Thyroid gland (tissue), 4 donors: ENCODE results near the gene HNRNPM. TPM values are rescaled to one million over a fixed set of nuclear protein-coding genes. Genes with fewer than 3 reads are reported as not detected.

Experiments
- DNase-seq, 2 donors: peaks; one replicate each; pipeline ENCODE4 v3.0.0-alpha.2; 2019
- H3K27ac ChIP-seq, 3 donors: fragments of 200-600 bp; sonication (generic); 1 replicate in 2 of 3; 2 replicates in 1 of 3; pipeline ENCODE4 v1.5.1; 2016 to 2019; ENCODE audit warnings: mild to moderate bottlenecking in 1 of 3, moderate library complexity in 1 of 3
- H3K27me3 ChIP-seq: fragments of 200-600 bp; sonication (generic); one replicate; pipeline ENCODE4 v1.5.1; 2019
- H3K36me3 ChIP-seq, 2 donors: fragments of 200-600 bp; sonication (generic); one replicate each; pipeline ENCODE4 v1.5.1; 2016 to 2019
- H3K4me1 ChIP-seq, 2 donors: fragments of 200-600 bp; sonication (generic); one replicate each; pipeline ENCODE4 v1.5.1; 2017 to 2019
- H3K4me3 ChIP-seq, 3 donors: fragments of 200-600 bp; sonication (generic); replicated peaks in 1 of 3; 1 replicate in 2 of 3; 2 replicates in 1 of 3; pipeline ENCODE4 v1.5.1; 2016; ENCODE audit warnings: mild to moderate bottlenecking in 1 of 3
- H3K9me3 ChIP-seq: fragments of 200-600 bp; sonication (generic); one replicate; pipeline ENCODE4 v1.5.1; 2017
- POLR2A ChIP-seq, 2 donors: fragments of 450-650 bp; IDR thresholded peaks; one replicate each; pipeline ENCODE4 v1.6.1; 2017; ENCODE audit warnings: antibody characterized with exemption in 2 of 2, mild to moderate bottlenecking in 2 of 2, moderate library complexity in 1 of 2
- WGBS, 2 donors: methylation state at CpG; one replicate each; pipeline ENCODE4 v1.1.5; 2017; 5-methylcytosine and 5-hydroxymethylcytosine counted together
- intact Hi-C: fragments of 100-400 bp; cut with DNase I; formaldehyde crosslinking; loops from one replicate; pipeline ENCODE4 v1.15.1; 2023
- total RNA-seq, 4 donors: library from RNA; depleted of rRNA; stranded (reverse); fragments of >200 nt; gene quantifications; one replicate each; pipeline ENCODE4 v1.2.3, GENCODE V29; 2016
- TF ChIP-seq, protein P1 (sequence below), 6 experiments: fragments of 200-600 bp in 3 of 6; fragments of 450-650 bp in 3 of 6; sonication (generic) in 3 of 6; IDR thresholded peaks; one replicate each; pipeline ENCODE4 v1.5.1; 2016 to 2019; ENCODE audit warnings: antibody characterized with exemption in 6 of 6, mild to moderate bottlenecking in 2 of 6, inconsistent platforms in 1 of 6, moderate library complexity in 1 of 6

The HNRNPM gene
- total RNA-seq, 4 donors from 2014 or later = 79.3 to 138 (median 97.2) TPM

DNA sequence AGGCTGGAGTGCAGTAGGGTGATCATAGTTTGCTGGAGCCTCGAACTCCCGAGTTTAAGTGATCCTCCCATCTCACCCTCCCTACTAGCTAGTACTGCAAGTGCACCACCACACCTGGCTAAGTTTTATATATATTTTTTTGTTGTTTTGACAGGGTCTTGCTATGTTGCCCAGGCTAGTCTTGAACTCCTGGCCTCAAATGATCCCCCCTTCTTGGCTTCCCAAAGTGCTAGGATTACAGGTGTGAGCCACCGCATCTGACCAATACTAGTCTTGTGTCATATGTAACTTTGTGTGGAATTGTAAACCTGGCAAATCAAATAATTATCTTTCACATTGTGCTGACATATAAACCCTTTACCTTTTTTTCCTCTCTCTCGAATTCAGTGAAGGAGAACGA, 10.2 kb downstream of the HNRNPM start:
- intact Hi-C loops = no loop called here
- Histone ChIP-seq H3K4me1 (peaks cover 77 to 92% of the 10 kb centered on the region in 2 donors), H3K27me3 (no peaks in the 10 kb centered on the region), H3K9me3 (no peaks in the 10 kb centered on the region), H3K36me3 (peaks cover 0 to 5% of the 10 kb centered on the region in 2 donors), H3K27ac (no peak overlapping the region), H3K4me3 (no peak overlapping the region)
- DNase-seq = no peak
- 64 to 74% methylated on average over 5 of the region's 5 CpGs for WGBS, 2 donors
- TF ChIP-seq, protein P1, sequence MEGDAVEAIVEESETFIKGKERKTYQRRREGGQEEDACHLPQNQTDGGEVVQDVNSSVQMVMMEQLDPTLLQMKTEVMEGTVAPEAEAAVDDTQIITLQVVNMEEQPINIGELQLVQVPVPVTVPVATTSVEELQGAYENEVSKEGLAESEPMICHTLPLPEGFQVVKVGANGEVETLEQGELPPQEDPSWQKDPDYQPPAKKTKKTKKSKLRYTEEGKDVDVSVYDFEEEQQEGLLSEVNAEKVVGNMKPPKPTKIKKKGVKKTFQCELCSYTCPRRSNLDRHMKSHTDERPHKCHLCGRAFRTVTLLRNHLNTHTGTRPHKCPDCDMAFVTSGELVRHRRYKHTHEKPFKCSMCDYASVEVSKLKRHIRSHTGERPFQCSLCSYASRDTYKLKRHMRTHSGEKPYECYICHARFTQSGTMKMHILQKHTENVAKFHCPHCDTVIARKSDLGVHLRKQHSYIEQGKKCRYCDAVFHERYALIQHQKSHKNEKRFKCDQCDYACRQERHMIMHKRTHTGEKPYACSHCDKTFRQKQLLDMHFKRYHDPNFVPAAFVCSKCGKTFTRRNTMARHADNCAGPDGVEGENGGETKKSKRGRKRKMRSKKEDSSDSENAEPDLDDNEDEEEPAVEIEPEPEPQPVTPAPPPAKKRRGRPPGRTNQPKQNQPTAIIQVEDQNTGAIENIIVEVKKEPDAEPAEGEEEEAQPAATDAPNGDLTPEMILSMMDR (IDR thresholded peaks at IDR 0.05) = no peak
- TF ChIP-seq POLR2A (IDR thresholded peaks at IDR 0.05) = no peak

- H3K4me1 ChIP-seq = peaks cover 81 to 93% of the 10 kb centered on the region in 2 donors
- no peak for TF ChIP-seq POLR2A (IDR thresholded peaks at IDR 0.05)
- TF ChIP-seq, protein P1 (IDR thresholded peaks at IDR 0.05) = no peak
- no peaks in the 10 kb centered on the region for H3K9me3 ChIP-seq
- DNase-seq = no peak
- H3K27me3 ChIP-seq = no peaks in the 10 kb centered on the region
- peaks cover 0 to 5% of the 10 kb centered on the region in 2 donors for H3K36me3 ChIP-seq
- intact Hi-C loops = no loop called here
- no peak overlapping the region for H3K4me3 ChIP-seq
- H3K27ac ChIP-seq = no peak overlapping the region
- WGBS, 2 donors = 69 to 76% methylated on average over 7 of the region's 7 CpGs
These were observed 11.3 kb downstream of the HNRNPM start for GRCh38 chr19:8456064-8456463.

DNA sequence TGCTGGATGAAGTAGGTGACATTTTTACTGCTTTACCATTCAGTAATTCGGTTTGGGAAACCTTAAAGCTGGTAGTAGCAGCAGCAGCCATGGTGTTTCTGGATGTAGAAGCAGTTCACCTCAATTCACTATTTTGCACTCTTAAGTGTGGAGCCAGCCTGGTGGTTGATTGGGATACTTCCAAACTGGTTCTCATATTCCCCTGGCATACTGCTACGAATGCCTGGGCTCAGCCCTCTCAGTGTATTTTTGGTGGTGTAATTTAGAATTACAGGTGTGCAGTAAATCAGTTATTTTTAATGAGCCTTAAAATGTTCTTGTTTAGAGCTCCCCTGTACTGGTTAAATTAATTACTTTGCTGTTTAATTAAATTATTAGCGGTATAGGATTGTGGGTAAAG, 12.4 kb downstream of the HNRNPM start:
- intact Hi-C loops = no loop called here
- DNase-seq = no peak
- no peak overlapping the region for H3K27ac ChIP-seq

DNA sequence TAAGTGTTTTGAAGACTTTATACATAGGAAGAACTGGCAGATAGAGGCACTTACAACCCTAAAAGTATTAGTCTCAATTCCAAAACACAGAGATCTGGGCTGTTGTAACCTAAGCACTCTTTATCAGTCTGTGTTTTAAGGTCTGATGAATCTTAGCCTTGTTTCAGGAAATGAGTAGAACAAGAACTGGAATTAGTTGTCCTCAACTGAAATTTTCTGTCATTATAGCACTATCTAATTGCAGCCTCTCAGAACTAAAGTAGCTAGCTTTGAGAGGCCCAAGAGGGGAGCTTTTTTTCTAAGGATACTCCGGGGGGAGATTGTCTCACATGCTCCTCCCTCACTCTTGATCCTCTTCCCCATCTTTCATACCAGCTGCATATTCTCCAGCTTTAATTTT, 13.1 kb downstream of the HNRNPM start:
- intact Hi-C loops = no loop called here
- Histone ChIP-seq H3K4me1 (peaks cover 67 to 80% of the 10 kb centered on the region in 2 donors), H3K36me3 (peaks cover 0 to 5% of the 10 kb centered on the region in 2 donors), H3K27me3 (no peaks in the 10 kb centered on the region), H3K27ac (peak overlapping the region in 2 of 3 donors; percentile 8 to 69), H3K9me3 (no peaks in the 10 kb centered on the region), H3K4me3 (no peak overlapping the region)
- no peak for TF ChIP-seq POLR2A (IDR thresholded peaks at IDR 0.05)
- TF ChIP-seq, protein P1 (IDR thresholded peaks at IDR 0.05) = no peak
- no peak for DNase-seq
- WGBS, 2 donors = 42 to 57% methylated on average over 1 of the region's 1 CpG

More for the DNA sequence above, 12.4 kb downstream of the HNRNPM start:
- Histone ChIP-seq H3K36me3 (peaks cover 0 to 5% of the 10 kb centered on the region in 2 donors), H3K27me3 (no peaks in the 10 kb centered on the region), H3K4me3 (no peak overlapping the region), H3K9me3 (no peaks in the 10 kb centered on the region), H3K4me1 (peaks cover 73 to 86% of the 10 kb centered on the region in 2 donors)
- TF ChIP-seq POLR2A (IDR thresholded peaks at IDR 0.05) = no peak
- TF ChIP-seq, protein P1 (IDR thresholded peaks at IDR 0.05) = peak in 1 of 6 experiments; percentile 10
- WGBS, 2 donors = 65 to 69% methylated on average over 3 of the region's 3 CpGs

DNA sequence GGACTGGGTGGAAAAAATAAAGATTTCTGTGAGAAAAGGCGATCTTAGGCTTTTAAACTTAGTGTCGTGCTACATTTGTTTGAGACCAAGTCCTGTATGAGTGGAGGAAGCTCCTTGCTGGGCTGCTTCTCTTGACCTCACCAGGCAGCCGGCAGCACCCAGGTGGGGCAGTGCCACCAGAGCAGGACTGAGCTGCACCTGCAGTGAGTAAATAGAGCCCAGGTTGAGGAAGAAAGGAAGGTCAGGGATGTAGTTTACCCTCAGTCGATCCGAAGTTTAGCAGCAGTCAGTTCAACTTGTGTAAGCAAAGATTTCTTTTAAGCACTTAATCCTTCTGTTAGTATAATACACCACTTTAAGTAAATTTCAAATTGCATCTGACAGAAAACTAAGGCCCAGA, 13.6 kb downstream of the HNRNPM start:
- no peaks in the 10 kb centered on the region for H3K27me3 ChIP-seq
- TF ChIP-seq, protein P1 (IDR thresholded peaks at IDR 0.05) = no peak
- TF ChIP-seq POLR2A (IDR thresholded peaks at IDR 0.05) = no peak
- H3K4me1 ChIP-seq = peaks cover 62 to 74% of the 10 kb centered on the region in 2 donors
- H3K9me3 ChIP-seq = no peaks in the 10 kb centered on the region
- no peak overlapping the region for H3K4me3 ChIP-seq
- WGBS, 2 donors = 48 to 59% methylated on average over 5 of the region's 5 CpGs
- peak in 1 of 2 donors; percentile 35 for DNase-seq
- peaks cover 0 to 5% of the 10 kb centered on the region in 2 donors for H3K36me3 ChIP-seq
- intact Hi-C loops = no loop called here
- peak overlapping the region in 2 of 3 donors; percentile 8 to 69 for H3K27ac ChIP-seq
